OCI-LY3 (cell line): Measurements from ENCODE around the gene ALG1.

ENCODE experiments used
- H2AFZ ChIP-seq: fragments of 200-600, 300-600 bp; shearing (Covaris generic); 2 replicates; pipeline ENCODE4 v1.6.0; 2014; ENCODE audit warnings: antibody characterized with exemption, low read depth, low read length
- H3K27ac ChIP-seq: fragments of 200-600, 300-600 bp; sonication (generic); 2 replicates; pipeline ENCODE4 v1.5.1; 2014; ENCODE audit warnings: mild to moderate bottlenecking, low read length, moderate library complexity, mixed read lengths
- H3K27me3 ChIP-seq: fragments of 200-600, 300-600 bp; sonication (generic); 2 replicates; pipeline ENCODE4 v1.6.1; 2014; ENCODE audit warnings: low read depth, low read length, mixed read lengths
- H3K36me3 ChIP-seq: fragments of 200-600, 300-600 bp; sonication (generic); replicated peaks from 2 replicates; pipeline ENCODE3; 2014; ENCODE audit warnings: low read depth, low read length, mixed read lengths
- H3K4me1 ChIP-seq: fragments of 300-600, 200-600 bp; sonication (generic); 2 replicates; pipeline ENCODE4 v1.6.1; 2014; ENCODE audit warnings: low read length, mixed read lengths
- H3K4me2 ChIP-seq: fragments of 200-600, 300-600 bp; sonication (generic); 2 replicates; pipeline ENCODE4 v1.6.1; 2014; ENCODE audit warnings: low read length, mixed read lengths
- H3K4me3 ChIP-seq: fragments of 300-600, 200-600 bp; sonication (generic); 2 replicates; pipeline ENCODE4 v1.5.1; 2014; ENCODE audit warnings: antibody characterized with exemption, mild to moderate bottlenecking, low read length, moderate library complexity
- H3K79me2 ChIP-seq: fragments of 300-600, 200-600 bp; shearing (Covaris generic); 2 replicates; pipeline ENCODE4 v1.6.1; 2014; ENCODE audit warnings: mild to moderate bottlenecking, low read length, mixed read lengths
- H3K9ac ChIP-seq: fragments of 300-600, 200-600 bp; shearing (Covaris generic); 2 replicates; pipeline ENCODE4 v1.6.0; 2014; ENCODE audit warnings: mild to moderate bottlenecking, low read length, moderate library complexity
- H3K9me3 ChIP-seq: fragments of 200-600, 300-600 bp; shearing (Covaris generic); 2 replicates; pipeline ENCODE4 v1.6.1; 2014; ENCODE audit warnings: low read length, mixed read lengths; ENCODE audit not compliant: insufficient read depth
- H4K20me1 ChIP-seq: fragments of 200-600, 300-600 bp; sonication (generic); 2 replicates; pipeline ENCODE4 v1.6.1; 2016; ENCODE audit warnings: low read length, mixed read lengths; ENCODE audit not compliant: insufficient read depth
- CTCF ChIP-seq: fragments of 200-600, 300-600 bp; sonication (generic); IDR thresholded peaks from 2 replicates; pipeline ENCODE4 v1.5.1; 2014; ENCODE audit warnings: antibody characterized with exemption, low read length, low read depth
- EZH2phosphoT487 ChIP-seq: fragments of 200-600 bp; shearing (Covaris generic); IDR thresholded peaks from 2 replicates; pipeline ENCODE4 v1.6.1; 2018; ENCODE audit warnings: antibody characterized with exemption, mixed run types, low read depth

The ALG1 gene

GRCh38 chr16:5062790-5063765 is 8.6 kb upstream of the ALG1 start:
- no peaks in the 10 kb centered on the region for H3K9me3 ChIP-seq
- H2AFZ ChIP-seq: no peak overlapping the region
- TF ChIP-seq EZH2phosphoT487: no peak
- no peak; the same call in 1 of the 2 replicates for TF ChIP-seq CTCF
- H3K79me2 ChIP-seq: no peaks in the 10 kb centered on the region
- no peak overlapping the region for H3K4me3 ChIP-seq
- peaks cover 9% of the 10 kb centered on the region for H3K4me1 ChIP-seq
- no peak overlapping the region for H3K27ac ChIP-seq
- no peak overlapping the region for H3K9ac ChIP-seq
- H4K20me1 ChIP-seq: no peaks in the 10 kb centered on the region
- H3K4me2 ChIP-seq: no peak overlapping the region
- H3K27me3 ChIP-seq: peaks cover 24% of the 10 kb centered on the region
- no peaks in the 10 kb centered on the region for H3K36me3 ChIP-seq

GRCh38 chr16:5064915-5065314 is 6.7 kb upstream of the ALG1 start:
- Histone ChIP-seq H4K20me1 (no peaks in the 10 kb centered on the region), H3K27me3 (peaks cover 24% of the 10 kb centered on the region), H2AFZ (no peak overlapping the region), H3K36me3 (no peaks in the 10 kb centered on the region), H3K4me1 (peaks cover 9% of the 10 kb centered on the region), H3K79me2 (no peaks in the 10 kb centered on the region), H3K27ac (no peak overlapping the region), H3K4me2 (no peak overlapping the region), H3K4me3 (no peak overlapping the region), H3K9ac (no peak overlapping the region), H3K9me3 (no peaks in the 10 kb centered on the region)
- TF ChIP-seq CTCF (no peak), EZH2phosphoT487 (no peak)

GRCh38 chr16:5065326-5065725 is 6.3 kb upstream of the ALG1 start:
- Histone ChIP-seq H3K4me3 (no peak overlapping the region), H3K27ac (no peak overlapping the region), H3K27me3 (peaks cover 24% of the 10 kb centered on the region), H3K9me3 (no peaks in the 10 kb centered on the region), H3K79me2 (no peaks in the 10 kb centered on the region), H3K4me2 (no peak overlapping the region), H4K20me1 (no peaks in the 10 kb centered on the region), H3K9ac (no peak overlapping the region), H2AFZ (no peak overlapping the region), H3K36me3 (no peaks in the 10 kb centered on the region), H3K4me1 (peaks cover 9% of the 10 kb centered on the region)
- TF ChIP-seq EZH2phosphoT487 (no peak), CTCF (no peak)

- peaks cover 9% of the 10 kb centered on the region for H3K4me1 ChIP-seq
- H3K9me3 ChIP-seq: no peaks in the 10 kb centered on the region
- H3K4me2 ChIP-seq: no peak within 1 kb of the TSS
- no peak within 1 kb of the TSS for H3K27ac ChIP-seq
- H3K36me3 ChIP-seq: no peaks in the 10 kb centered on the region
- H3K4me3 ChIP-seq: no peak within 1 kb of the TSS
- peaks cover 24% of the 10 kb centered on the region for H3K27me3 ChIP-seq
- TF ChIP-seq CTCF (no peak), EZH2phosphoT487 (no peak)
- no peaks in the 10 kb centered on the region for H4K20me1 ChIP-seq
- H3K9ac ChIP-seq: no peak within 1 kb of the TSS
- H2AFZ ChIP-seq: no peak within 1 kb of the TSS
- H3K79me2 ChIP-seq: no peaks in the 10 kb centered on the region
Observed at GRCh38 chr16:5065813-5066212, 5.8 kb upstream of the ALG1 start, which contains the start of gene C16orf89. Gene C16orf89, minus strand, starts transcription at chr16:5065956. Its CDS starts 48 bp downstream, at chr16:5065908.
